ENCODE data around the gene SLC25A26. TPM values are rescaled to one million over a fixed set of nuclear protein-coding genes. Genes with fewer than 3 reads are reported as not detected.
A peak's percentile ranks its signal among the peaks of the same experiment; 100 is the strongest.

Gene SLC25A26
- total RNA-seq, 1 donor from 2014 or later: 18.8 TPM

DNA sequence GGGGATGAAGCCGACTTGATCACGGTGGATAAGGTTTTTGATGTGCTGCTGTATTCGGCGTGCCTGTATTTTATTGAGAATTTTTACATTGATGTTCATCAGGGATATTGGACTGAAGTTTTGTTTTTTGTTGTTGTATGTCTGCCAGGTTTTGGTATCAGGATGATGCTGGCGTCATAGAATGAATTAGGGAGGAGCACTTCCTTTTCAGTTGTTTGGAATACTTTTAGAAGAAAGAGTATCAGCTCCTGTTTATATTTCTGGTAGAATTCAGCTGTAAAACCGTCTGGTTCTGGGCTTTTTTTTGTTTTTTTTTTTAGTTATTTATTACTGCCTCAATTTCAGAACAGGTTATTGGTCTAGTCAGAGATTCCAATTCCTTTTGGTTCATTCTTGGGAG lies 93.7 kb downstream of the SLC25A26 start:
- DNase-seq (ENCODE audit: low spot score): no peak
- H3K4me1 Mint-ChIP-seq (ENCODE audit: low read depth): peaks cover 14% of the 10 kb centered on the region
- peaks cover 11% of the 10 kb centered on the region for H3K36me3 Mint-ChIP-seq (ENCODE audit: low read depth)
- no peak overlapping the region for H3K27ac Mint-ChIP-seq
- no peaks in the 10 kb centered on the region for H3K27me3 Mint-ChIP-seq (ENCODE audit: insufficient read depth)
- H3K4me3 Mint-ChIP-seq: no peak overlapping the region
- intact Hi-C loops (cut with micrococcal nuclease): loop anchor here (2.0 kb wide), 1 partner anchor 16 kb away; no protein-coding TSS in a partner anchor
- peaks cover 19% of the 10 kb centered on the region for H3K9me3 Mint-ChIP-seq

DNA sequence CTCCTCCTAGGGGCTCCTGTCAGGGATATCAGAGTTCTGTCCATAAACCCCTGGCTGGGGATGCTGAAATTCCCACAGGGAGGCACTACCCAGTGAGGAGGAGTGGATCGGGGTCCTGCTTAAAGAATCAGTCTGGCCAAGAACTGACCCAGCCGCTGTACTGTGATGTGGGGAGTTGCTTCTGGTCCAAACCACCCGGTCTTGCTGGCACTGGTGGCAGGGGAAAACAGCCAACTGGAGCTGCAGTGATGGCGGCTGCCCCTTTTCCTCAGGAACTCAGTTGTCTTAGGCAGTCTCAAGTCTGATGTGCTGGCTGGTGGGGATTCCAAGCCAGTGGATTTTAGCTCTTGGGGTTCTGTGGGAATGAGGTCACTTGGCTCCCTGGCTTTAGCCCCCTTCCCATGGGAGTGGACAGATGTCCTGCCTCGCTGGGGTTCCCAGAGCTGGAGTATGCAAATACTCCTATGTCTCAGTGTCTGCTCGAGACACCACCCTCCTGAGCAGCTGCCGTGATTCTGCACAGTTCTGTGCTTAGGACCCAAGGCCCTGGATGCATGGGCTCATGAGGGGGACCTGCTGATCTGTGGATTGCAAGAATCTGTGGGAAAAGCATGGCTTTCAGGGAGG lies 97.1 kb downstream of the SLC25A26 start:
- peaks cover 18% of the 10 kb centered on the region for H3K9me3 Mint-ChIP-seq
- H3K4me3 Mint-ChIP-seq: no peak overlapping the region
- H3K4me1 Mint-ChIP-seq (ENCODE audit: low read depth): peaks cover 24% of the 10 kb centered on the region
- peaks cover 11% of the 10 kb centered on the region for H3K36me3 Mint-ChIP-seq (ENCODE audit: low read depth)
- no peaks in the 10 kb centered on the region for H3K27me3 Mint-ChIP-seq (ENCODE audit: insufficient read depth)
- intact Hi-C loops (cut with micrococcal nuclease): no loop called here
- DNase-seq (ENCODE audit: low spot score): no peak
- no peak overlapping the region for H3K27ac Mint-ChIP-seq

DNA sequence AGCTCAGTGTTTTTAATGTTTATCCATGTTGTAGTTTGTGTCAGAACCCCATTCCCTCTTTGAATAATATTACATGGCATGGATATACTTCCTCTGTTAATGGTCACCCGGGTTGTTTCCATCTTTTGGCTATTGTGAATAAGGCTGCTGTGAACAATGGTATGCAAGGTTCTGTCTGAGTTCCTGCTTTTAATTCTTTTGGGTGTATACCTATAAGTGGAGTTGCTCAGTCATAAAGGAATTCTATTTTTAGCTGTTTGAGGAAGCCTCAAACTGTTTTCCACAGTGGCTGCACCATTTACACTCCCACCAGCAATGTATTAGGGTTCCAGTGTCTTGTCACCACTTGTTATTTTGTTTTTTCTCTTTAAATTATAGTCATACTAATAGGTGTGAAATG lies 99.6 kb downstream of the SLC25A26 start:
- Mint-ChIP-seq H3K27ac (peak overlapping the region; percentile 14), H3K36me3 (ENCODE audit: low read depth) (peaks cover 7% of the 10 kb centered on the region), H3K4me3 (no peak overlapping the region), H3K27me3 (ENCODE audit: insufficient read depth) (no peaks in the 10 kb centered on the region), H3K4me1 (ENCODE audit: low read depth) (peaks cover 17% of the 10 kb centered on the region), H3K9me3 (peaks cover 4% of the 10 kb centered on the region)
- no peak for DNase-seq (ENCODE audit: low spot score)
- intact Hi-C loops (cut with micrococcal nuclease): loop anchor here (2.0 kb wide), 1 partner anchor 18 kb away; no protein-coding TSS in a partner anchor

DNA sequence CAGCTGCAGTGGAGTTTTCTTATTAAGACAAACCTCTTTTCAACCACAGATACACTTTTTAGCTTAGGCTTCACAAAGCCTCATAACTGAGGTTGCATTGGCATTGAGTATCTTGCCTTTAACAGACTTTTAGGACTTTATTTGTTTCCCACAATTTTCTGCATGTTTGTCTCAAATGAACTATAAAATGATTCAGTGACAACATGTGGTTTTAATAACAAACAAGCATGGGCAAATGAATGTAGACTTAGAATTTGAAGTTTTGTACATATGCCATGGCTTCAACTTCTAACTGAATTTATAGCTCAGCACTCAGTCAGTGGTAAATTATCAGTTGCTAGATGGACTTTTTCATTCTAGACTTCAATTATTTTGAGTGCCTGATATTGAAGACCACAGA lies 101.6 kb downstream of the SLC25A26 start:
- Mint-ChIP-seq H3K36me3 (ENCODE audit: low read depth) (peaks cover 2% of the 10 kb centered on the region), H3K4me1 (ENCODE audit: low read depth) (peaks cover 10% of the 10 kb centered on the region), H3K27ac (no peak overlapping the region), H3K4me3 (no peak overlapping the region), H3K9me3 (no peaks in the 10 kb centered on the region), H3K27me3 (ENCODE audit: insufficient read depth) (no peaks in the 10 kb centered on the region)
- DNase-seq (ENCODE audit: low spot score): no peak
- intact Hi-C loops (cut with micrococcal nuclease): no loop called here

DNA sequence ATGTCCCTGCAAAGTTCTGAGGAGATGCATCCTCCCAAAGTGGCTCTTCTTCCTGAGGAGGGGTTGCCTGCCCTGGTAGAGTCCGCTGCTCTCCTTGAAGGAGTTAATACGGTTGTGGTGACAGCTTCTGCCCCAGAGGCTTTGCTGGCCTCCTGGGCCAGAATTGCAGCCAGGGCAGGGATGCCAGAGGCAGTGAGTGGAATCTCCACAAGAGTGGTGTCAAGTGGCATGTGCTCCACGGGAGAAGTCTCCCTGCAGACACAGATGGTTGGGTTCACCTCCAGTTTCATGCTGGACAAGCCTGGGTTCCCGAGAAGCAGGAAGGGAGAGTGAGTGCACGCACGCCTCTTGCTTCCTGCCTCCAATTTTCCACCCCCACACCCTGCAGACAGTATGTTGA lies 105.5 kb downstream of the SLC25A26 start:
- H3K4me1 Mint-ChIP-seq (ENCODE audit: low read depth): no peaks in the 10 kb centered on the region
- no peak overlapping the region for H3K4me3 Mint-ChIP-seq
- no peak overlapping the region for H3K27ac Mint-ChIP-seq
- no peak for DNase-seq (ENCODE audit: low spot score)
- peaks cover 2% of the 10 kb centered on the region for H3K36me3 Mint-ChIP-seq (ENCODE audit: low read depth)
- H3K9me3 Mint-ChIP-seq: no peaks in the 10 kb centered on the region
- intact Hi-C loops (cut with micrococcal nuclease): no loop called here
- no peaks in the 10 kb centered on the region for H3K27me3 Mint-ChIP-seq (ENCODE audit: insufficient read depth)

DNA sequence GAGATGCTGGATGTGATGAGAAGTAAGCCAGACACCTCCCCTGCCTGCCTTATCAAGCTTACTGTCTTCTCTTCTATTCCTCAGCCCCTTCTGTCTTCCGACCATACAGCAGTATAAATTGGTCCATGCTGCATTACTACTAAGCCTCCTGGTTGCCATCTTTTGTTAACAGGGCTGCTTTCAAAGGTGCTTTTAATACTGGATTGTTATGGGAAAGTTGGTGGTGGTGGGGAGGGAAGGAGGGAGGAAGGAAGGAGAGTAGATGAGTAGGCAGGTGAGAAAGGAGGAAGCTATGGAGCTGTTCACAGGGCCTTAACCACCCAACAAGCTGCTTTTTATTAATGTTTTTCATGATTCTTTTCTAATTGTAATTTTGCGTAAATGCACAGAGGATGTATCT lies 114.9 kb downstream of the SLC25A26 start:
- Mint-ChIP-seq H3K4me1 (ENCODE audit: low read depth) (peaks cover 11% of the 10 kb centered on the region), H3K36me3 (ENCODE audit: low read depth) (peaks cover 2% of the 10 kb centered on the region), H3K4me3 (no peak overlapping the region), H3K27me3 (ENCODE audit: insufficient read depth) (no peaks in the 10 kb centered on the region), H3K9me3 (no peaks in the 10 kb centered on the region), H3K27ac (no peak overlapping the region)
- intact Hi-C loops (cut with micrococcal nuclease): no loop called here
- no peak for DNase-seq (ENCODE audit: low spot score)

DNA sequence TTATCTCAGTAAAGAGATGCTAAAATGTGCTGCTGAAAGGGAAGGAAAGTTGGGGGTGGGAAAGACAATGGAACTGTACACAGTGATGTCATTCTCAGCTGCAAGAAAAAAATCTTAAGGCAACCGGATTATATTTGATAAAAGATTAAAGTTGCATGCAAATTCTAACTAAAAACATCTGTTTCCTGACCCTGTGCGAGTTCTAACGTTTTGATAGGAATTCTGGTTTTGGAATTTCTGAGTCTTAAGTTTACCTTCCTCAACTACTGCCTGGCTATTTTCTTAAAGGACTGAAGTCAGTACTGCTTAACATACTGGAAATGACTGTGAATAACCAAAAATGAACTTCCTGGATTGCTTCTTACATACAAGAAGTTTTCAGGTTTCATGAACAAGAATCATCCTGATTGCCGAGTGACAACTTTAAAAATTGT lies 115.5 kb downstream of the SLC25A26 start:
- peaks cover 11% of the 10 kb centered on the region for H3K4me1 Mint-ChIP-seq (ENCODE audit: low read depth)
- intact Hi-C loops (cut with micrococcal nuclease): no loop called here
- H3K27me3 Mint-ChIP-seq (ENCODE audit: insufficient read depth): no peaks in the 10 kb centered on the region
- no peaks in the 10 kb centered on the region for H3K9me3 Mint-ChIP-seq
- peaks cover 2% of the 10 kb centered on the region for H3K36me3 Mint-ChIP-seq (ENCODE audit: low read depth)
- no peak for DNase-seq (ENCODE audit: low spot score)
- H3K27ac Mint-ChIP-seq: no peak overlapping the region
- no peak overlapping the region for H3K4me3 Mint-ChIP-seq

DNA sequence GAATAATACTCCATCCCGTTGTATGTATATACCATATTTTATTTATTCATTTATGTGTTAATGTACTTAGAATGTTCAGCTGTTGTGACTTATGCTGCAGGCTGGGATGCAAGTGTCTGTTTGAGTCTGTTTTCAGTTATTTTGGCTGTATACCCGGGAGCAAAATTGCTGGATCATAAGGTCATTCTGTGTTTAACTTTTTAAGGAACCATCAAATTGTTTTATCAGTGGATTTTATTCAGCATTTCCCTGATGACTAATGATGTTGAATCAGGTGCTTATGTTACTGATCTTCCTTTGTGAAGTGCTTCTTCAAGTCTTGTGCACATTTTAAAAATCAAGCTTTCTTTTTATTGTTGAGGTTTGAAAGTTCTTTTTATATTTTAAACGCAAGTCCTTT lies 118.1 kb downstream of the SLC25A26 start:
- Mint-ChIP-seq H3K9me3 (no peaks in the 10 kb centered on the region), H3K4me3 (no peak overlapping the region), H3K36me3 (ENCODE audit: low read depth) (peaks cover 2% of the 10 kb centered on the region), H3K27ac (no peak overlapping the region), H3K4me1 (ENCODE audit: low read depth) (peaks cover 11% of the 10 kb centered on the region), H3K27me3 (ENCODE audit: insufficient read depth) (no peaks in the 10 kb centered on the region)
- intact Hi-C loops (cut with micrococcal nuclease): no loop called here
- DNase-seq (ENCODE audit: low spot score): no peak

DNA sequence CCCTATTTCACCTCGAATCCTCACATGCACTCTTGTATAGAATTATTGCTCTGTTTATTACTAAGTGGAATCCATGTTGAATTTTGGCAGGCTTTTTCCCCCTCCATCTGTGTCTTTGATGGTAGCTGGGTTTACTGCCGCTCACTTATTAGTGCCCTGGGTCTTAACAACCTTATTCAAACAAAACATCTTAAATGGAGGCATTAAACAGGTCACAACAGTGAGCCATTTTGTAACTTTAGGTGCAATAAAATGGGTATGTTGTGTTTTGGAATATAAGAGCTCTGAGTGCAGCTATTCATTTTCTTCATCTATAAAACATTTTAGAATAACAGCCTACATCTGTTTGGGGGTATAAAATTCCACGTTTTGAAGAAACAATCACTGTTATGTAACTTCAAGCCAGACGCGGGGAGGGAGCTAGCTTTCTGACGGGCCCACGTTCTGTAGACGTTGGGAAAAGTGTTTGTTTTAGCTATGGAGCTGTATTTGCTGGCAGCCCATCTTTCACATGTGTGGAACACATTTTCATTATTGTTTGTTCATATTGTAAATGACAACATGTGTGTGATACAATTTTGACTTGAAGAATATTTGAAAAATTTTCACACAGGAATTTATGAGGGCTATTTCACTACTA lies 122.0 kb downstream of the SLC25A26 start:
- Mint-ChIP-seq H3K4me3 (no peak overlapping the region), H3K27me3 (ENCODE audit: insufficient read depth) (no peaks in the 10 kb centered on the region), H3K36me3 (ENCODE audit: low read depth) (peaks cover 9% of the 10 kb centered on the region), H3K4me1 (ENCODE audit: low read depth) (no peaks in the 10 kb centered on the region), H3K27ac (no peak overlapping the region), H3K9me3 (no peaks in the 10 kb centered on the region)
- intact Hi-C loops (cut with micrococcal nuclease): no loop called here
- DNase-seq (ENCODE audit: low spot score): no peak

DNA sequence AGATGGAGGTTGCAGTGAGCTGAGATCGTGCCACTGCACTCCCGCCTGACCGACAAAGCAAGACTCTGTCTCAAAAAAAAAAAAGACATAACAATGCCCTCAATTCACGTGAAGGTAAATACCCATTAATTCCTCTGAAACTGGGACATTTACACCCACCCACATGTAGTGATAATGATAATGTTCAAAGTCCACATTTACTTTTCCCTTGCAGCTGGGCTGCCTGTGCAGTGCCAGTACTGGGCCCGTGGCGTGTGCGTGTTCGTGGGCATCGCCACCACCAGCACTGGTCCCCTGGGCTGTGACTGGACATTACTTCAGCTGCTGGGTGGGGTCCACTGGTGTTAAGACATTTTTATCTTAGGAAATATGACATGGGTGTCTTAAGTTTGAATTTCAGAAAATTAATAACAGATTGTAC lies 123.6 kb downstream of the SLC25A26 start:
- H3K4me1 Mint-ChIP-seq (ENCODE audit: low read depth): no peaks in the 10 kb centered on the region
- intact Hi-C loops (cut with micrococcal nuclease): no loop called here
- no peak for DNase-seq (ENCODE audit: low spot score)
- no peaks in the 10 kb centered on the region for H3K27me3 Mint-ChIP-seq (ENCODE audit: insufficient read depth)
- no peaks in the 10 kb centered on the region for H3K9me3 Mint-ChIP-seq
- no peak overlapping the region for H3K4me3 Mint-ChIP-seq
- H3K36me3 Mint-ChIP-seq (ENCODE audit: low read depth): peaks cover 10% of the 10 kb centered on the region
- H3K27ac Mint-ChIP-seq: no peak overlapping the region

DNA sequence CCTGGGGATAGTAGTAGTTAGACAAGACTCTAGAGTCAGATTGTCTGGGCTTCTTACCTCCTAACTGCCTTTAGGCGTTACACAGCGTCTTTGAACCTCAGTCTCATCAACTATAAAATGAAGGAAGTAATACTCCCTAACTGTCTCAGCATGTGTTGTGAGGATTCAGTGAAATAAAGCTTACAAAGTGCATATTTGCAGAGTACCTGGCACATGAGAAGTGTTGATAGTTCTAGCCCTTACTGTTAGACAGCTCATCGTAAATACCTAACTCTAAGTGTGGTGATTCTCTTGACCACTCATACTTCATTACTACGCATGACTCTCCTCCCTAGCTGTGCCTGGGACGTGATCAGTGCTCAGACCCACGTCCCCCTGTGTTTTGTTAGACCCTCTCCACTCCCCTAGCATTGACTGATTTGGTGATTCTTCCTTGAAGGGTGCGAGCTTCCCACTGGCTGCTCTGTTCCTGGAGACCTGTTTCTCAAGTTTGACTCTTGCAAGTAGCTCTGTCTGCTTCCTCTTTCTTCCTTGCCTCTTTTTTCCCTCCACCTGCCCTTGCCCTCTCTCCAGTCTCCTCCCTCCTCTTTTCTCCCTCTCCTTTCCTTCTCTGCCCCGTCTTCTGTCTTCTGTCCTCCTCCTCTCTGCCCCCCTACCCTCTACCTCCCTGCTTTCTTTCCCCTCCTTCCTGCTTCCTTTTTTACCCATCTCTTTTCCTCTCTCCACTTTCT lies 124.2 kb downstream of the SLC25A26 start:
- peaks cover 10% of the 10 kb centered on the region for H3K36me3 Mint-ChIP-seq (ENCODE audit: low read depth)
- no peaks in the 10 kb centered on the region for H3K9me3 Mint-ChIP-seq
- no peak overlapping the region for H3K27ac Mint-ChIP-seq
- no peaks in the 10 kb centered on the region for H3K27me3 Mint-ChIP-seq (ENCODE audit: insufficient read depth)
- no peaks in the 10 kb centered on the region for H3K4me1 Mint-ChIP-seq (ENCODE audit: low read depth)
- no peak for DNase-seq (ENCODE audit: low spot score)
- no peak overlapping the region for H3K4me3 Mint-ChIP-seq
- intact Hi-C loops (cut with micrococcal nuclease): no loop called here

DNA sequence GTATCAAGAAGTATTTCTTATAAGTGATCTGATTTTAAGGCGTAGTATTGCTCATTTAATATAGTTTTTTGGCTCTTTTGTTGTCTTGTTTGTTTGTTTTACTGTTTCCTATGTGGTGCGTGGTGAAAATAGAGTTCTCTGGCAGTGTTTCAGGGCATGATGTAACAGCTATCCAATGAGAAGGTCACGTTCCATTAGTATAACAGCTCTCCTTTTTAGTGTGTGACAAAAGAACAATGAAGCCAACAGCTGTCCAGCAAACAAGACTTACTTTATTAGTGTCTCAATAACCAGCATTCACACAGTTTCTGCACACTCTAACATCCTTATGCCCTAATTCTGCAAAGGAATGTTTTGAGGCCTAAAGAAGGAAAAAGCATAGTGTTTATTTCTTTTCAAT lies 127.9 kb downstream of the SLC25A26 start:
- Mint-ChIP-seq H3K4me3 (no peak overlapping the region), H3K27me3 (ENCODE audit: insufficient read depth) (no peaks in the 10 kb centered on the region), H3K9me3 (no peaks in the 10 kb centered on the region), H3K4me1 (ENCODE audit: low read depth) (no peaks in the 10 kb centered on the region), H3K36me3 (ENCODE audit: low read depth) (peaks cover 10% of the 10 kb centered on the region), H3K27ac (no peak overlapping the region)
- intact Hi-C loops (cut with micrococcal nuclease): no loop called here
- no peak for DNase-seq (ENCODE audit: low spot score)

DNA sequence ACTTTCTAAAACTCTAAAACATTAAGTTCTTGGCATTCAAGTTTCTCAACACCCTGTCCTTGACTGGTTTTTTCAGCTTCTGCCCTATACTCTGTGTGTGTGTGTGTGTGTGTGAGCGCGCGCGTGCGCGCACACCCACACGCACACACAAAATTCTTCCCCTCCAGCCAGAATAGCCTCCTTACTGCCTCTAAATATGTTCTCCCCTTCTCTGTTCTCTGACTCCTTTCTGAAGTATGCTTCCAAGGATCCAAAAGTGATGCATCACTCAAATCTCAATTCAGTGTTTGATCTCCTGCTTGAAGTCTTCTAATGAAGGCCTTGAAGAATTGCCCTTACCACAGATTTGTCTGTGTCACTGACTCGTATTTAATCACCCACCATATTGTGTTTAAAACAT lies 129.8 kb downstream of the SLC25A26 start:
- DNase-seq (ENCODE audit: low spot score): no peak
- no peak overlapping the region for H3K27ac Mint-ChIP-seq
- no peaks in the 10 kb centered on the region for H3K27me3 Mint-ChIP-seq (ENCODE audit: insufficient read depth)
- peaks cover 6% of the 10 kb centered on the region for H3K4me1 Mint-ChIP-seq (ENCODE audit: low read depth)
- no peak overlapping the region for H3K4me3 Mint-ChIP-seq
- H3K9me3 Mint-ChIP-seq: no peaks in the 10 kb centered on the region
- peaks cover 10% of the 10 kb centered on the region for H3K36me3 Mint-ChIP-seq (ENCODE audit: low read depth)
- intact Hi-C loops (cut with micrococcal nuclease): no loop called here
